Measurements from ENCODE around the gene ABHD17C. TPM values are rescaled to one million over a fixed set of nuclear protein-coding genes. Genes with fewer than 3 reads are reported as not detected.

ABHD17C gene
- total and polyA plus RNA-seq, 12 donors = 1.9 to 9.9 (median 5.3) TPM

GRCh38 chr15:80710635-80711554 lies 15.8 kb downstream of the ABHD17C start:
- no peak overlapping the region for H3K4me3 ChIP-seq
- WGBS, 4 donors = 83 to 90% (median 85%) methylated on average over 9 of the region's 9 CpGs
- H3K27ac ChIP-seq = no peak overlapping the region
- no peaks in the 10 kb centered on the region for H3K4me1 ChIP-seq (replicated peaks in 1 of 2)
- no peak for TF ChIP-seq CTCF (IDR thresholded peaks at IDR 0.05)
- no peak for TF ChIP-seq POLR2A (IDR thresholded peaks at IDR 0.05)
- intact Hi-C loops (cut with DNase I) = no loop called here
- no peaks in the 10 kb centered on the region for H3K27me3 ChIP-seq
- no peak for DNase-seq
- no peaks in the 10 kb centered on the region for H3K9me3 ChIP-seq (replicated peaks in 1 of 3)
- H3K36me3 ChIP-seq (replicated peaks in 1 of 2) = no peaks in the 10 kb centered on the region

GRCh38 chr15:80711886-80712285 lies 16.8 kb downstream of the ABHD17C start:
- no peaks in the 10 kb centered on the region for H3K9me3 ChIP-seq (replicated peaks in 1 of 3)
- no peak for DNase-seq
- H3K4me1 ChIP-seq (replicated peaks in 1 of 2) = no peaks in the 10 kb centered on the region
- 92 to 95% (median 93%) methylated on average over 6 of the region's 6 CpGs for WGBS, 4 donors
- no peak overlapping the region for H3K4me3 ChIP-seq
- TF ChIP-seq CTCF (IDR thresholded peaks at IDR 0.05) = no peak
- no peak for TF ChIP-seq POLR2A (IDR thresholded peaks at IDR 0.05)
- no peak overlapping the region for H3K27ac ChIP-seq
- intact Hi-C loops (cut with DNase I) = no loop called here
- no peaks in the 10 kb centered on the region for H3K27me3 ChIP-seq
- H3K36me3 ChIP-seq (replicated peaks in 1 of 2) = no peaks in the 10 kb centered on the region

GRCh38 chr15:80712956-80713355 lies 17.8 kb downstream of the ABHD17C start:
- Histone ChIP-seq H3K36me3 (replicated peaks in 1 of 2) (no peaks in the 10 kb centered on the region), H3K4me1 (replicated peaks in 1 of 2) (no peaks in the 10 kb centered on the region), H3K4me3 (no peak overlapping the region), H3K9me3 (replicated peaks in 1 of 3) (no peaks in the 10 kb centered on the region), H3K27me3 (no peaks in the 10 kb centered on the region), H3K27ac (no peak overlapping the region)
- WGBS, 4 donors = 87 to 96% (median 94%) methylated on average over 4 of the region's 4 CpGs
- intact Hi-C loops (cut with DNase I) = no loop called here
- TF ChIP-seq CTCF (IDR thresholded peaks at IDR 0.05) (no peak), POLR2A (IDR thresholded peaks at IDR 0.05) (no peak)
- DNase-seq = no peak

GRCh38 chr15:80721476-80721875 lies 26.4 kb downstream of the ABHD17C start:
- TF ChIP-seq CTCF (IDR thresholded peaks at IDR 0.05) (no peak), POLR2A (IDR thresholded peaks at IDR 0.05) (no peak)
- WGBS, 4 donors = 78 to 88% (median 86%) methylated on average over 7 of the region's 7 CpGs
- DNase-seq = no peak
- Histone ChIP-seq H3K27ac (no peak overlapping the region), H3K27me3 (no peaks in the 10 kb centered on the region), H3K36me3 (replicated peaks in 1 of 2) (no peaks in the 10 kb centered on the region), H3K4me1 (replicated peaks in 1 of 2) (no peaks in the 10 kb centered on the region), H3K4me3 (no peak overlapping the region), H3K9me3 (replicated peaks in 1 of 3) (no peaks in the 10 kb centered on the region)
- intact Hi-C loops (cut with DNase I) = no loop called here

Data from adrenal gland (tissue), 12 donors.